HG03095 (cell line): ENCODE results near the gene TMEM176A.

Source experiments
- ATAC-seq: cut with Tn5 transposase; IDR thresholded peaks from one replicate; pipeline ENCODE4 v1.9.1; 2021; ENCODE audit warnings: moderate library complexity; ENCODE audit not compliant: unreplicated experiment

The TMEM176A gene

DNA sequence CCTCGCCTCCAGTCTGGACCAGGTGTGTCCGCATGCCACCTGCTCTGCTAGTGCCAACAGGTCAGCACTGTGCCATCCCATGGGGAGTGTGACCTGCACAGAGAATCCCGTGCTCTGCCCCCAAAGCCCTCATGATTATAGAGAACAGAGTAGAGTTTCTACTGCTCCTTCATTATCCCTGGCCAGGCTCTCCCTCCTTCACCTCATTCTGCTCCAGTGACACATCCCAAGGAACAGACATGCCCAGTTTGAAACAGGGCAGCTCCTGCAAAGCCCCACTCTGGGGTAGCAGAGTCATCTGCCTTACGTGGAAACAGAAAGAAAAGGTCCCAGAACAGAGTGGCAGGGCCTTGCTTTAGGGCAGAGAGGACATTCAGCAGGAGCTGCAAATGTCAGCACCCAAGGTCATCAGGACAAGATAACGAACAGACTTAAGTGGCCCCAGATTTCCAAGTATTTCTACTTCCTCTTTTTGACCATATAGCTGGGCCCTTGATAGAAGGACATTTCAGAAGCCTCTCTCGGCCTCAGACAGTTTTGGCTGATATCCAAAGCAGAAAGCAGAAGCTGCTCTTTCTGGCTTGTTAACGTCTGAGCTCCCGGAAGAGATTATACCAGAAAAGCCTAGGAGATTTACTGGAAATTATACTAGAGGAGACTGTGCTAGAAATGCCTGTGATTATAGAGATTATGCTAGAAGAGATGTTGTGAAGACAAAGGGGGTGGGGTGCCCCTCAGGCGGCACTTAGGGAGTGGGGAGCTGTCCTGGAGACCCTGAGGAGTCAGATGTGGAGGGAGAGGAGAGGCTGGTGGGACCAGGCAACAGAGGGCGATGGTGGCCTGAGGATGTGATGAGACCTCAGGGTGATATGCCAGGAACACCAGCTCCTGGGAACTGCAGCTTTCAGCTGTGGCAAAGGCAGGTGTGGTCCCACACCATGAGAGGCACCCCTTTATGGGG, 13.0 kb upstream of the TMEM176A start:
- no peak for ATAC-seq

DNA sequence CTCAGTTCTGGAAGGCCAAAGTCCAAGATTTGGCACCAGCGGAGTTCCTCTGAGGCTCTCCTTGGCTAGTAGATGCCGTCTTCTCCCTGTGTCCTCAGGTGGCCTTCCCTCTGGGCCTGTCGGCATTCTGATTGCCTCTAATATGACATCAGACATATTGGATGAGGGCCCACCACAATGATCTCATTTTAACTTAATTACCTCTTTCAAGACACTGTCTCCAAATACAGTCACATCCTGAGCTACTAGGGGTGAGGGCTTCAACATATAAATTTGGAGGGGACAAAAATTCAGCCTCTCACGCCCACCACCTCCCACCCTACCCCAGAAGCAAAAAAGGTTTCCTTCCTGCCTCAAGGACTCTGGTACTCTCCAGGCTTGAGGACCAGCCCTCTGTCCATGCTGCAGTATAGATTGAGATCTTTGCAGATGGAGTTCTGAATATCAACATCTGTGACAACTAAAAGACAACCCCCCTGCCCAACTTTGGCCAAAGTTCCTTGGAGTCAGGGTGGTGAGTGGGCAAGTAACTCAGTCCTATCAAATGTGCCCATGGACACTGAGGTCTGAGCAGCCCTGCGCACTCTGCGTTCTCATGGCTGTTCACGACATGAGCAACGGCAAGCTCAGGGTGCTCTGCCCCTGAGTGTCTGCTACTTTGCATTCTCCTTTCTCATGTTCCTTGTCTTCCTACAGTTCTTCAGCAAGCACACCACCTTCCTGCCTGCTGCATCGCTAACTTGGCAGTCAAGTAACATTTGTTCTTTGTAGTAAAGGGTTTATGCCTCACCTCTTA, 11.9 kb upstream of the TMEM176A start:
- ATAC-seq, result no peak

DNA sequence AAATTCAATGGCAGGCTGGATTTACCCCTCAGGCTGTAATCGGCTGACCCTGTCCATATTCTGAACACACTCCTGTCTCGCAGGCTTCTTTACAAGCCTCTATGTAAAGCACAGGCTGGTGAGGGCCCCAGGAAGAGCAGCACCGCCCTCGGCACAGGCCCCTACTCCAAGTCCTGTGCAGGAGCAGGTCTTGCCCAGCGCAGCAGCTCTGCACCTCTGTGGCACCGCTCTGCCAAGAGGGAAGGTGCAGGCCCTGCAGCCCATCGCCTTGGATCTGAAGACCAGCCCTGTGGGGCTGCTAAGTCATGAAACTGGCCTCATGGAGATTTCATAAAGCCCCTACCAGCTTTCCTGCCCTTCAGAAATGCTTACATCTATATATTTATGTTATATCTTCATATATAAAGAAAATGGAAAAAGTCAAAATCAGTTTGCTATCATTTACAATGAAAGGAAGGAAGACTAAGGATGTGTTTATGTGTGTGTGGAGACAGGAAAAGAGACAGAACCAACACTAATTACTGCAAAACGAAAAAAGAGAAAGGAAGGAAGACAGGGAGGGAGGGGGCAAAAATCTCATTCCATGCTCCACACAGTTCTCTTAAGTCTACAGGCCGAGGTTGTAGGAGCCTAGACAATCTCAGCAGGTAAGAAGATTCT, 10.0 kb upstream of the TMEM176A start:
- ATAC-seq, result no peak

DNA sequence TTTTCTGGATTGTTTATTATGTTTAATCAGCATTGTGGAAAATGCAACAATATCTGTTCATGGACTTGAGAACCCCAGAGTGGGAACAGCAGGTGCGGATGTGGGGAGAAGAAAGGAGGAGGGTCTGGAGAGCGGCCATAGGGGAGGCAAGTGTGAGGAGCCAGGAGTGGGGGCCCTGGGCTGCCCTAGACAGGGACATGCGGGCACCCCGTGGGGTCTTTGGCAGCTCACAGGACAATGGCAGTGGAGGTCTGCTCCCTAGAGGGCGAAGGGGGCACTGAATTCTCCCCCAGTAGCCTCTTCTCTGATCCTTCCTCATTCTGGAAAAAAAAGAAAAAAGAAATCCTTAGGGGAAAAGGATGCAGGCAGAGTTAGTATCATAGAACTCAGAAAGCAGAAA, 9.3 kb upstream of the TMEM176A start:
- no peak for ATAC-seq

DNA sequence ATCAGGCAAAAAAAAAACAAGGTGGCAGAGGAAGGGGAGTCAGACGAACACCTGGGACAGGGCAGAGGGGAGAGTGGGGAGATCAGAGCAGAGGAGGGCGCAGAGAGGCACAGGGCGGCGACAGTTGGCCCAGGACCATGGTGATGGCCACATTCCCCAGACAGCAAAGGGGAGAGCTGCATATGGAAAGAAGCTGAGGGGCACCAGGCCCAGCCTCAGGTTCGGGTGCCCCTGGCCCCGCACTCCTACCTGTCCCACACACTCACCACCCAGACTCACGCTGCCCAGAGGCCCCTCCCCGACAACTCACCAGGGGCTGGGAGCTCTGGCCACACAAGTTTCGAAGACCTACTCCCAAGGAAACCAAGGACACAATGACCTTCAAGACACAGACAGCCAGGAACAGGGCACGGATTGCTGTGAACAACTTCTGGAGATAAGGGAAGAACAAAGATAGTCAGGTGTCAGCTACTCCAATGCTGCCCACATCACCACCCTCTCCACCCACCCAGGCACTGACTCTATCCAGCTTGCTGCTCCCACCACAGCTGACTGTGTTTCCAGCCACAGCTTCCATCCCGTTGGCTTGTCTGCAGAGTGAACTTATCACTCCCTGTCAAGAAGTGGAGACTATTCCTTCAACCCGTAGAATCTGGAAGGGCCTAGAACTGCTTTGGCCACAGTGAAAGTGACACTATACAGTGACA, 8.7 kb upstream of the TMEM176A start:
- no peak for ATAC-seq

DNA sequence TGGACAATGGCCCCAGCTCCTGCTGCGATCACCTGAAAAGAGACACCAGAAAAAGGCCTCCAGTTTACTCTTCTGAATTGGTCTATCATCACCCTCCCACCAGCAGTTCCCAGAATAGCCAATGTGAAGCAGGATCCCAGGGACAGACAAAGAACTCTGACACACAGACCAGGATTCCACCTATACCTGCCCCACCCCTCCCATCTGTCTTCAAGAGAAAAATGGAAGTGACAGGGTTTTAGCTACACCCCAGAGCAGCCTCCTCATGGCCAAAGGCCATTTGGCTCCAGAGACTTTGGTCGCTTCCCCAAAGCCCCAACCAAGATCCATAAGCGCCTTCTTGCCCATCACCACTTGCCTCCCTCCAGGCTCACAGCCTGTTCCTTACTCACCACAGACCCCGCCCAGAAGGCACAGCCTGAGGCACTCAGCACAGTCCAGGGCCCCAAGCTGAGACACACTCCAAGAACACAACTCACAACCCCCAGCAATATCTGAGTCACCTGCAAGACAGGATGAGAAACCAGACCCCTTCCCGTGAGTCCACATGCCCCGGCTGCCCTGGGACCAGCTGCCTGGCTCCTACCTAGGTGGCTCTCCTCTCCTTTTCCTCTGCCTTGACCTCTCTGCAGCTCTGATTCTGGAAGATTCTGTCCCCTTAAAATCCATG, 6.9 kb upstream of the TMEM176A start:
- ATAC-seq, result no peak

DNA sequence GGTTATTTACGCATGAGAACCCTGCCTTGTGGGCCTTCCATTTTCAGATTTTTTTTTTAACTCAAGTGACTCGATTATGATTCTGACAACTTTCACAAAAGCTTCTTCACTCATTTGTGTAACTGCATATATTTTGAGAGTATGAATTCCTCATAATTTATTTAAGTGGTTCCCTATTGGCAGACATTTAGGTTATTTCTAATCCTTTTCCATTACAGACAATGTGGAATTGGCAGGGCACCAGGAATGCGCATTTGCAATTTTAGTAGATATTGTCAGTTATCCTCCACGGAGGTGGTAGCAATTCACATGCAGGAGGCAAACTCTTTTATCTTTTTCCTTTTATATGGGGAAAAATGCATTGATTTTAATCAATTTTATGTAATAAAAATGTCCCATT, 2.9 kb upstream of the TMEM176A start:
- ATAC-seq, result no peak

DNA sequence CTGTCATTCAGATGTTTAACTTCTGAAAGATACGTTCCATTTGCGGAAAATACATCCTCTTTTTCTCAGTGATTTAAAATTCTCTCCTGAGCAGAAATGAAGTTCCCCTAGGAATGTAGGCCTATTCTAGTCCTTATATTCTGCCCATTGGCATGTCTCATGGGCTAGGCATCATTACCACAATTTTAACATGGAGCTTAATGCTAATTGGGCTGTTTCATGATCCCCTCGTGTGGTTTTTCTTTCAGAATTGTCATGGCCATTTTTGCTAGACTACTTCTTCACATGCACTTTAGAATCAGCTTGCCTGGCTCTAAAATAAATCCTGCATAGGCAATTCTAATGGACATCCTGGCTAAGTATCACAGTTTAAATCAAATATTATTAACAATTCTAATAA, 1.4 kb upstream of the TMEM176A start:
- ATAC-seq, result no peak

DNA sequence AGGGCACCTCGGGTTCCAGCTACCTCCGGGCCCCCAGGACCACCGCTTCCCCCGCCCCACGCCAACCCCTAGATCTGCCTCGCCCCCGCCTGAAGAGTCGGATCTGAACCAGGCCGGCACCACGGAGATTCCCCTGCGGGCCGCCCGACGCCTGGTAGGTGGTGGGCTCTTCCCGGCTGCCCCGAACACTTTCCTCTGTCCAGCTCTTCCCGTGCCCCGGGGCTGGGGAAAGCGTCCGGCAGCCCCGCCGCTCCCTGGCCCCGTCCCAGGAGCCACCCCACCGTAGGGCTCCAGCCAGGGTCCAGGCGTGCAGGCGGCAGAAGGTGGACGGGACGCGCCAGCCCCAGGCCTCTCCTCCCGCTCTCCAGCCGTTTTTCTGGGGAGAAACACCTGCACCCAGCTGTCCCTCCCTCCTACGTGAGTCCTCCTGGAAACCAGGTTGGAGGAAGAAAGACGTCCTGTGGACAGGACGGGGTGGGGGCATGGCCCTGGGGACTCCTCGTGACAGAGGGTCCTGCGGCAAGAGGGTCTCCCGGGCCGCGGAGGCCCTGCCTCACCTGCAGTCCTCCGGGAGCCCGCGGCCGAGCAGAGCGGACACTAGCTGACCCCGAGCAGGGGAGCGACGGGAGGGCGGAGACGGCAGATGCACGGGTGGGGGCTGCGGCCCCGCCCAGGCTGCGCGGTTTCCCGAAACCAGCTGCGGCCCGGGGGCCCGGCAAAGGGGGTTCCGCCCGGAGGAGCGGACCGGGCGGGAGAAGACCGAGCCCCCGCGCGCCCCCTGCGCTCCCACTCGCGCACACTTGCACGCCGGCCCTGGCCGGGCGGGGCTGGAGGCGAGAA, 608 bp upstream of the TMEM176A start, which contains the start of gene TMEM176B:
Gene TMEM176B, minus strand, starts transcription at position 624 of the 840 bp plus-strand sequence. CDS start 3,795 bp downstream, outside the sequence.
- no peak for ATAC-seq

DNA sequence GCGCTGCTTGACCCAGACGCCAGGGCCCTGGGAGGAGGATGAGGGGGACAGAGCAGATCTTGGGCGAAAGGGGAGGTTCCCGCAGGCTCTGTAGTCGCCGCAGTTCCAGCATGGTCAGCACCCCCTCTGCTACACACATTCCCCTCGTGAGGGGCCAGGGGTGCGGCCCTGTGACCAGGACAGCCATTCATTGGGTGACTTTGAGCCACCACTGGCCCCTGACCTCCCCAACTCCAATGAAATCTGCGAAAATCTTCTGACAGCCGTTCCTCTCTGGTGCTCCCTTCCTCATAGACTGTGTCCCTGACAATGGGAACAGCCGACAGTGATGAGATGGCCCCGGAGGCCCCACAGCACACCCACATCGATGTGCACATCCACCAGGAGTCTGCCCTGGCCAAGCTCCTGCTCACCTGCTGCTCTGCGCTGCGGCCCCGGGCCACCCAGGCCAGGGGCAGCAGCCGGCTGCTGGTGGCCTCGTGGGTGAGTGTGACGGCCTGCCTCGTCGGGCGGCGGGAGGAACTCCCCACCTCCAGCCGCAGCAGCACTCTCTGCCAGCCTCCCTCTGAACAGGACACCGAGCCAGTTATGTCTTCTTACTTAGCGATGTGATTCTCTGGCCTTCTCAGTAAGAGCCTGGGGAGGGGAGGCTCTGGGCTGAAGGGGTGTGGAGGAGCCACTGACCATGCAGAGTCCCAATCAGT, 825 bp downstream of the TMEM176A start:
- no peak for ATAC-seq

DNA sequence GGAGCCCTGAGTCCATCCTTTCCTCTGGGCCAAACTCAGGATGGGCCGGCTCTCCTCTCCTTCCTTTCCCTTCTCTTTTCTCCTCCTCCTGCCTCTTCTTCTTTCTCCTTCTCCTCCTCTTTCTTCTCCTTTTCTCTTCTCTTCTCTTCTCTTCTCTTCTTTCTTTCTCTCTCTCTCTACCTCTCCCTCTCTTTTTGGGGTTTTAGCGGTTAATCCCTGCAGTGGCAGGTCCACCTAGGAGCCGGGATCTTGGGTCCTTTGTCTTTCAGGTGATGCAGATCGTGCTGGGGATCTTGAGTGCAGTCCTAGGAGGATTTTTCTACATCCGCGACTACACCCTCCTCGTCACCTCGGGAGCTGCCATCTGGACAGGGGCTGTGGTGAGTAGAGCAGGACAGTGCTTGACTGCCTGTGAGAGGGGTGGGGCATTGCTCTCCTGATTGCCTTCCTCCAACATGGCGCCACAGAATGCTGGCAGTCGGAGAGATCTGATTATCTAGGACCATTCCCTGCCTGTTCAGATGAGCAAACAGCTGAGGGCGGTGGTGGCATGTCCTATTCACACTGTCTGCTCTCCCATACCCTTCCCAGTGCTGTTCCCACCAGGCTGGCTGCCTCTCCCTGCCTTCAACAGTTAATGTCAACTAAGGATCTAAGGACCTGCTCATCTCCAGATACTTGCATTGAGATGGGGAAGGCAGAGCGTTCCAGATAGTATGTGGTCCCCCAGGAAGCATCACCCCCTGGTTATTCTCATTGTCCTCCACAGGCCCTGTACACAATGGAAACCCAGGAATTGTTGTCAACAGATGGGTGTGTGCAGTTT, 1.6 kb downstream of the TMEM176A start:
- no peak for ATAC-seq

DNA sequence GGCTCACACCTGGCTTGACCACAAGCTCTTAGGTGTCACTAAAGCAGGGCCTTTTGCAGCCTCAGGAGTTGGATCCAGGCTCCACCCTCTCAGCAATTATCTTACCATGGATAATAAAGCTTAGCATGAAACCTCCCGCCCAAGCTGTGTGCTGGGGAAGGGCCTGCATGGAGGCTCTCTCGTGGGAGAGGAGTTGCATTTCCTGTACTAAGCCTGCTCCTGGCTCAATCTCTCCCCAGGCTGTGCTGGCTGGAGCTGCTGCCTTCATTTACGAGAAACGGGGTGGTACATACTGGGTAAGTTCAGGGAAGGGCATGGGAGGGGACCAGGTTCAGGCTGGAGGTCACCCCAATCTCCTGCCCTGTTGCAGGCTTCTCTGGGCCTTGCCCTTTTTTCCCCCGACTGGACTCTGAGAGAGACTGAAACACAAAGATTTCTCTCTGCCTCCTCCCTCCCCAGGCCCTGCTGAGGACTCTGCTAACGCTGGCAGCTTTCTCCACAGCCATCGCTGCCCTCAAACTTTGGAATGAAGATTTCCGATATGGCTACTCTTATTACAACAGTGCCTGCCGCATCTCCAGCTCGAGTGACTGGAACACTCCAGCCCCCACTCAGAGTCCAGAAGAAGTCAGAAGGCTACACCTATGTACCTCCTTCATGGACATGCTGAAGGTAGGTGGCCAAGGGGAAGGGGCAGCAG, 2.7 kb downstream of the TMEM176A start:
- no peak for ATAC-seq

DNA sequence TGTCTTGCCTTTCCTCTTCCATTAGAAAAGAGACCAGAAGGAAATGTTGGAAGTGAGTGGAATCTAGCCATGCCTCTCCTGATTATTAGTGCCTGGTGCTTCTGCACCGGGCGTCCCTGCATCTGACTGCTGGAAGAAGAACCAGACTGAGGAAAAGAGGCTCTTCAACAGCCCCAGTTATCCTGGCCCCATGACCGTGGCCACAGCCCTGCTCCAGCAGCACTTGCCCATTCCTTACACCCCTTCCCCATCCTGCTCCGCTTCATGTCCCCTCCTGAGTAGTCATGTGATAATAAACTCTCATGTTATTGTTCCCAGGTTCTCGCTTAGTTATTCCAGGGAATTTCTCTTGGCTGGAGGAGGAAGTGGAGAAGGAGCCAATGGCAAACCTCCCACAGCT, 4.2 kb downstream of the TMEM176A start:
- ATAC-seq, result no peak

DNA sequence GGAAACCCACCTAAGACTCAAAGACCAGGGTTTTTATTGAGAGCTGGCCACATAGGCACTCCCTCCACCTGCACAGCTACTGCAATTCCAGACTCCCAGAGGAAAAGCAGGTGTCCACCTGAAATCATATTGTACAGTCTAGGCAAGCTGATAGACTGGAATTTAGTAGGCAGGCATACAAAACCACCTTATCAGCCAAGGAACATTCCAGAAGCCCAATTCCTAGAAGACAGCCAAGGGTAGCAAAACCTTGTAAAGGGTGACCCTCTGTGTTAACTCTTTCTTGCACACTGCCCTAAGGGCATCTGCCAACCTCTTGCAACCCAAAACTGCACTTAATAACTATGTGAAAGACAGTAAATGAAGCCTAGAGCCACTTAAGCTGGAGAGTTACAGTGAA, 5.3 kb downstream of the TMEM176A start:
- ATAC-seq, result no peak

DNA sequence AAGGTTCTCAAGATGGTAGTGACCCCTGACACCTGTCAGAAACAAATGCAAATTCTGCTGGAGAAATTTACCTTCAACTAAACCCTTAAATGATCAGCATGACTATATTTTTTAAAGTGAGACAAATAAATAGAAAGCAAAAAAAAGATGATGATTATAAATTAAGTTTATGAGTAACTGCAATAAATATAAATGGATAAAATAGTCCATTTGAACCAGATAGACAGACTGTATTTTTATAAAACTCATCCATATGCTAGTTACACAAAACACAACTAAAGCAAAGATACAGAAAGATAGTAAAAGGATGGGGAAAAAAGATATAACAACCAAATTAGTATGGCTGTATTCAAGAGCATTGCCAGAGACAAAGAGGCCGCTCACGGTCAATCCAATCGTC, 5.9 kb downstream of the TMEM176A start:
- ATAC-seq, result no peak

DNA sequence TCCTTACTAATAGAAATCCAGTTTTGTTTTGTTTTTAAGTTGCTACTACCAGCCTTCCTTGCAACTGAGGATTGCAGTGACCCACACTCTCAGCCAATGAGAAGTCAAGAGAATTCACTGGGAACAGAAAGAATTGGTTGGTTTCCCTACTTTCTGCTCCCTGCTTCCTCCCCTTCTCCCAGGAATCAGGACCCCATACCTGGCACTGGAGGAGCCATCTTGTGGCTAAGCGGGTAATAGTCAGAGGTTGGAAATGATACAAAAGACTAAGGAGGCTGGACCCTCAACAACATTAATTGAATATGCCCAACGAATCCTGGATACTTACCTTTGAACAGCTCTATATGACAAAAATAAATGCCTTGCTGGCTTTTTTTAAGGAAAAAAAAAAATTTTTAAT, 6.3 kb downstream of the TMEM176A start:
- no peak for ATAC-seq
